Measurements from ENCODE around the gene LBX1.

The LBX1 gene

GRCh38 chr10:101219139-101219945 lies 9.9 kb downstream of the LBX1 start:
- H3K4me3 ChIP-seq (ENCODE audit: low read length in 2 of 2): no peak overlapping the region
- H3K36me3 ChIP-seq (ENCODE audit: control insufficient read depth in 2 of 2, insufficient read depth in 2 of 2, low read length in 2 of 2): no peaks in the 10 kb centered on the region
- H3K4me1 ChIP-seq (ENCODE audit: control insufficient read depth in 2 of 2, insufficient read depth in 2 of 2, low read length in 2 of 2): peaks cover 0 to 3% of the 10 kb centered on the region in 2 donors
- H3K27ac ChIP-seq (ENCODE audit: low read depth in 2 of 2, low read length in 2 of 2): no peak overlapping the region
- no peaks in the 10 kb centered on the region for H3K9me3 ChIP-seq (ENCODE audit: control insufficient read depth in 2 of 2, low read length in 2 of 2)
- no peak overlapping the region for H3K9ac ChIP-seq (ENCODE audit: low read depth in 1 of 2, low read length in 2 of 2)
- H3K27me3 ChIP-seq (ENCODE audit: control insufficient read depth in 2 of 2, insufficient read depth in 2 of 2, low read length in 2 of 2): peaks cover 84 to 91% of the 10 kb centered on the region in 2 donors

GRCh38 chr10:101218351-101219138 lies 10.7 kb downstream of the LBX1 start:
- peaks cover 81 to 89% of the 10 kb centered on the region in 2 donors for H3K27me3 ChIP-seq (ENCODE audit: control insufficient read depth in 2 of 2, insufficient read depth in 2 of 2, low read length in 2 of 2)
- peaks cover 3 to 7% of the 10 kb centered on the region in 2 donors for H3K4me1 ChIP-seq (ENCODE audit: control insufficient read depth in 2 of 2, insufficient read depth in 2 of 2, low read length in 2 of 2)
- no peak overlapping the region for H3K9ac ChIP-seq (ENCODE audit: low read depth in 1 of 2, low read length in 2 of 2)
- H3K9me3 ChIP-seq (ENCODE audit: control insufficient read depth in 2 of 2, low read length in 2 of 2): no peaks in the 10 kb centered on the region
- no peak overlapping the region for H3K4me3 ChIP-seq (ENCODE audit: low read length in 2 of 2)
- no peak overlapping the region for H3K27ac ChIP-seq (ENCODE audit: low read depth in 2 of 2, low read length in 2 of 2)
- H3K36me3 ChIP-seq (ENCODE audit: control insufficient read depth in 2 of 2, insufficient read depth in 2 of 2, low read length in 2 of 2): no peaks in the 10 kb centered on the region

GRCh38 chr10:101217450-101218281 lies 11.6 kb downstream of the LBX1 start:
- H3K4me1 ChIP-seq (ENCODE audit: control insufficient read depth in 2 of 2, insufficient read depth in 2 of 2, low read length in 2 of 2): peaks cover 3 to 4% of the 10 kb centered on the region in 2 donors
- peaks cover 79 to 83% of the 10 kb centered on the region in 2 donors for H3K27me3 ChIP-seq (ENCODE audit: control insufficient read depth in 2 of 2, insufficient read depth in 2 of 2, low read length in 2 of 2)
- no peaks in the 10 kb centered on the region for H3K9me3 ChIP-seq (ENCODE audit: control insufficient read depth in 2 of 2, low read length in 2 of 2)
- no peak overlapping the region for H3K9ac ChIP-seq (ENCODE audit: low read depth in 1 of 2, low read length in 2 of 2)
- H3K27ac ChIP-seq (ENCODE audit: low read depth in 2 of 2, low read length in 2 of 2): no peak overlapping the region
- no peak overlapping the region for H3K4me3 ChIP-seq (ENCODE audit: low read length in 2 of 2)
- no peaks in the 10 kb centered on the region for H3K36me3 ChIP-seq (ENCODE audit: control insufficient read depth in 2 of 2, insufficient read depth in 2 of 2, low read length in 2 of 2)

- H3K9me3 ChIP-seq (ENCODE audit: control insufficient read depth in 2 of 2, low read length in 2 of 2): no peaks in the 10 kb centered on the region
- H3K27ac ChIP-seq (ENCODE audit: low read depth in 2 of 2, low read length in 2 of 2): no peak overlapping the region
- H3K4me1 ChIP-seq (ENCODE audit: control insufficient read depth in 2 of 2, insufficient read depth in 2 of 2, low read length in 2 of 2): peaks cover 3 to 4% of the 10 kb centered on the region in 2 donors
- H3K27me3 ChIP-seq (ENCODE audit: control insufficient read depth in 2 of 2, insufficient read depth in 2 of 2, low read length in 2 of 2): peaks cover 83% of the 10 kb centered on the region in 2 donors
- H3K36me3 ChIP-seq (ENCODE audit: control insufficient read depth in 2 of 2, insufficient read depth in 2 of 2, low read length in 2 of 2): no peaks in the 10 kb centered on the region
- H3K4me3 ChIP-seq (ENCODE audit: low read length in 2 of 2): no peak overlapping the region
- no peak overlapping the region for H3K9ac ChIP-seq (ENCODE audit: low read depth in 1 of 2, low read length in 2 of 2)
These were observed 12.2 kb downstream of the LBX1 start for GRCh38 chr10:101217044-101217425.

- peaks cover 77 to 84% of the 10 kb centered on the region in 2 donors for H3K27me3 ChIP-seq (ENCODE audit: control insufficient read depth in 2 of 2, insufficient read depth in 2 of 2, low read length in 2 of 2)
- no peak overlapping the region for H3K27ac ChIP-seq (ENCODE audit: low read depth in 2 of 2, low read length in 2 of 2)
- no peaks in the 10 kb centered on the region for H3K36me3 ChIP-seq (ENCODE audit: control insufficient read depth in 2 of 2, insufficient read depth in 2 of 2, low read length in 2 of 2)
- H3K4me3 ChIP-seq (ENCODE audit: low read length in 2 of 2): no peak overlapping the region
- H3K4me1 ChIP-seq (ENCODE audit: control insufficient read depth in 2 of 2, insufficient read depth in 2 of 2, low read length in 2 of 2): peaks cover 3 to 4% of the 10 kb centered on the region in 2 donors
- no peak overlapping the region for H3K9ac ChIP-seq (ENCODE audit: low read depth in 1 of 2, low read length in 2 of 2)
- no peaks in the 10 kb centered on the region for H3K9me3 ChIP-seq (ENCODE audit: control insufficient read depth in 2 of 2, low read length in 2 of 2)
These were observed 12.8 kb downstream of the LBX1 start for GRCh38 chr10:101216207-101217043.

GRCh38 chr10:101215397-101216206 lies 13.7 kb downstream of the LBX1 start:
- Histone ChIP-seq H3K4me1 (ENCODE audit: control insufficient read depth in 2 of 2, insufficient read depth in 2 of 2, low read length in 2 of 2) (peaks cover 3 to 4% of the 10 kb centered on the region in 2 donors), H3K9ac (ENCODE audit: low read depth in 1 of 2, low read length in 2 of 2) (no peak overlapping the region), H3K4me3 (ENCODE audit: low read length in 2 of 2) (no peak overlapping the region), H3K36me3 (ENCODE audit: control insufficient read depth in 2 of 2, insufficient read depth in 2 of 2, low read length in 2 of 2) (no peaks in the 10 kb centered on the region), H3K27ac (ENCODE audit: low read depth in 2 of 2, low read length in 2 of 2) (no peak overlapping the region), H3K9me3 (ENCODE audit: control insufficient read depth in 2 of 2, low read length in 2 of 2) (no peaks in the 10 kb centered on the region), H3K27me3 (ENCODE audit: control insufficient read depth in 2 of 2, insufficient read depth in 2 of 2, low read length in 2 of 2) (peaks cover 72 to 80% of the 10 kb centered on the region in 2 donors)

- Histone ChIP-seq H3K36me3 (ENCODE audit: control insufficient read depth in 2 of 2, insufficient read depth in 2 of 2, low read length in 2 of 2) (no peaks in the 10 kb centered on the region), H3K9ac (ENCODE audit: low read depth in 1 of 2, low read length in 2 of 2) (no peak overlapping the region), H3K9me3 (ENCODE audit: control insufficient read depth in 2 of 2, low read length in 2 of 2) (no peaks in the 10 kb centered on the region), H3K4me1 (ENCODE audit: control insufficient read depth in 2 of 2, insufficient read depth in 2 of 2, low read length in 2 of 2) (peaks cover 3 to 4% of the 10 kb centered on the region in 2 donors), H3K27ac (ENCODE audit: low read depth in 2 of 2, low read length in 2 of 2) (no peak overlapping the region), H3K27me3 (ENCODE audit: control insufficient read depth in 2 of 2, insufficient read depth in 2 of 2, low read length in 2 of 2) (peaks cover 68 to 75% of the 10 kb centered on the region in 2 donors), H3K4me3 (ENCODE audit: low read length in 2 of 2) (no peak overlapping the region)
These were observed 14.5 kb downstream of the LBX1 start for GRCh38 chr10:101214446-101215396.

GRCh38 chr10:101208543-101208942 lies 20.7 kb downstream of the LBX1 start:
- Histone ChIP-seq H3K27me3 (ENCODE audit: control insufficient read depth in 2 of 2, insufficient read depth in 2 of 2, low read length in 2 of 2) (peaks cover 26 to 35% of the 10 kb centered on the region in 2 donors), H3K27ac (ENCODE audit: low read depth in 2 of 2, low read length in 2 of 2) (no peak overlapping the region), H3K4me1 (ENCODE audit: control insufficient read depth in 2 of 2, insufficient read depth in 2 of 2, low read length in 2 of 2) (no peaks in the 10 kb centered on the region), H3K9ac (ENCODE audit: low read depth in 1 of 2, low read length in 2 of 2) (no peak overlapping the region), H3K4me3 (ENCODE audit: low read length in 2 of 2) (no peak overlapping the region), H3K9me3 (ENCODE audit: control insufficient read depth in 2 of 2, low read length in 2 of 2) (no peaks in the 10 kb centered on the region), H3K36me3 (ENCODE audit: control insufficient read depth in 2 of 2, insufficient read depth in 2 of 2, low read length in 2 of 2) (no peaks in the 10 kb centered on the region)
